Activated CD8-positive, alpha-beta memory T cell treated with anti-CD3 and anti-CD28 coated beads, Interleukin-2, amount 50 U/mL, for 1 hour (primary cell): ENCODE results near the gene USP48.

Experiments used
- DNase-seq: peaks from one replicate; pipeline ENCODE4 v3.0.0-alpha.2; 2020; ENCODE audit errors: extremely low read depth

USP48 gene

DNA sequence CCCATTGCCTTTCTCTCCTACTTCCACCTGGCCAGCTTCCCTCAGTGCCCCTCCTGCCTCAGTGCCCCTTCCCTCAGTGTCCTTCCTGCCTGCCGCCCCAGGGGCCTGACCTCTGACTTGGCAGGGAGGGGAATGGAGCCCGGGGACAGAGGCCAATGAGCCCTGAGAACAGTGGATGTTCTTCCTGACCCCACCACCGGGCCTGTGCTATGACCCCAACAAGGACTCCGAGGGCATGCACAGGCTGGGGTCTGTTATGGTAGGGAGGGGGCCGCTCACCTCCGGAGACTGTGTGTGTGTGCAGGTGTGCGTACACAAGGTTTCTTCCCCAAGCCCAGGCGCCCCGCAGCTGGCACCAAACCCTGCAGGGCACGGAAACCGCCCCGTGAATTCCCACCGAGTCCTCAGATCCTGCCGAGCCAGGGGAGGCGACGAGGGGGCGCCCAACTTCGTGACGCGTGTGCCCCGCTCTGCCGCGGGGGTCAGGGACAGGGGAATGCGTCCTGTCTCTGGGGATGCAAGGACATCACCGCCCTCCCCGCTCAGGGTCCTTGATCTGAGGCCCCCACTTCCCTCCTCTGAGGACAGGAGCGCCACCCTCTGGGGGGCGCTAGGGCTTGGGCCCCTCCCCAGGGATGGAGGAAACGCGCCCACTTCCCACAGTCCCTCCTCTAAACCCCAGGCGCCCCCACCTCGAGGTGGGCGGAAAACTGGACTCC lies 114.6 kb downstream of the USP48 start:
- DNase-seq, result no peak

DNA sequence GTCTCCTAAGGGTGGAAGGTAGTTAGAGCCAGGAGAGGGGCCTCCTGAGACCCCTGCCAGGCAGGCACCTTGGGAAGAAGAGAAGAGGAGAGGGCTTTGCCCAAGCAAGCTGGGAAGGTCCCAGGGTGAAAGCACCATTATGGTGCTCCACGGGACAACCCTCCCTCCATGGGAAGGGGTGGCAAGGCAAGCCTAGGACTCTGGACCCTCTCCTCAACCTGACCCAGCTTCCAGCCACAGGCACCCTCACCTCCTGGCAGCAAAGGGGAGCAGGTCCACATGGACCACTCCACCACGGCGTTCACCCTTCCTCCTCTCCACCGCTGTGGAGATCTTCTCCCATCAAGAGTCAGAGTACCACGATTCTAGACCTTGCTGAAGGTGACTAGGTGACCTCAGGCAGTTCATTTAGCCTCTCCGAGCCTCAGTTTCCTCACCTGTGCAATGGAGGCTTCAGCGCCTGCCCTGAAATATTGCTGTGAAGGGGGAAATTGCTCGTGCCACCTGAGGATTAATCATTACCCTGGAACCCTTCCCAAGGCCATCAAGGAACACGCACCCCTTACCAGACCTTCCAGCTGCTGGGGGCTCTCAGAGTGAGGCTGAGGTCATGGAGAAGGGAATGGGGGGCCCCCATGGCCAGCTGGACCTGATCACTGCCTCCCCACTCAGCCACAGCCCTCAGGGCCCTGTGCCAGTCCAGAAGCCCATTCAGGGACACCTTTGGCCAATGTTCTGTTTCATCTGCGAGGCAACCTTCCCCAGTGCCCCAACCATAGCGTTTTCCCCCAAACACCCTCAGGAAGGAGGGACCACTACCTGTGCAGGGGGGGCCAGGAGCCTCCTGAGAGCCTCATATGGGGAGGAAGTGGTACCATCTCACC lies 115.4 kb downstream of the USP48 start:
- DNase-seq, result no peak

GRCh38 chr1:21666576-21667320 lies 116.2 kb downstream of the USP48 start:
- no peak for DNase-seq

GRCh38 chr1:21665711-21666575 lies 117.0 kb downstream of the USP48 start:
- DNase-seq, result no peak

GRCh38 chr1:21664806-21665588 lies 118.0 kb downstream of the USP48 start:
- DNase-seq, result no peak

GRCh38 chr1:21663951-21664805 lies 118.8 kb downstream of the USP48 start:
- no peak for DNase-seq

GRCh38 chr1:21663248-21663950 lies 119.5 kb downstream of the USP48 start:
- no peak for DNase-seq

GRCh38 chr1:21662426-21663247 lies 120.3 kb downstream of the USP48 start:
- no peak for DNase-seq

DNA sequence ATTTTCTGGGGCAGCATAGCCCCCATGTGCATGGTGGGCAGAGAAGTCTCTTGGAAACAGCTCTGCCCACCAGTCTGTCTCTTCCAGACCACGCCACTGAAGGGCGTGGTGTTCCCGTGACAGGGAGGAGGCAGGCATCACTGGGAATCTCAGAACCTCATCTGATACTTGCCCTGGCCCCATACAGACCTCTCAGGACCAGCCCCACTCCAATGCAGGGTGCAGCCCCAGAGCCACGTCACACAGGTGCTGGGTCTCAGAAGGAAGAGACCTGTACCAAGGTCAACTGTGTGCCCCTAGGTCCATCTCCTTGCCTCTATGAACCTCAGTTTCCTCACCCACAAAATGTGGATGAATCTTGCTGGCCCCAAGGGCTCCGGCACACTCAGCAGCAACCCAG lies 121.1 kb downstream of the USP48 start:
- no peak for DNase-seq

DNA sequence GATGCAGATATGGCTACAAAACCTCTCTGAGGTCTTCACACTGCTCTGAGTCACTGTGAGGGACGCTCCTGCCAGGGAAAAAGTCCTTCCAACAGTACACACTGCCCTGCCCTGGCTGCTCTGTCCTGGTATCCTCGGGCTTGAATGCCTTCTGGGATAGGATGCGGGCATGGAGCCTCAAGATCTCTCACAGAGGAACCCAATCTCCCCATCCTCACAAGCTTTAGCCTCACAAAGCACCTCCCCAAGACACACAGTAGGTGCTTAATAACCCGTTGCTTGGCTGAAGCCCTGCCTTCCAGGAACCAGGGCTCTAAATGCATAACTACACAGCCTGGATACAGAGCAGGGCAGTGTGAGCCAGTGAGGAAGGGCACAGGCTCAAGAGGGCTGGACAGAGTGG lies 123.0 kb downstream of the USP48 start:
- DNase-seq, result no peak

- peak; percentile 37 for DNase-seq
Measured at GRCh38 chr1:21659099-21659923, 123.6 kb downstream of the USP48 start.

DNA sequence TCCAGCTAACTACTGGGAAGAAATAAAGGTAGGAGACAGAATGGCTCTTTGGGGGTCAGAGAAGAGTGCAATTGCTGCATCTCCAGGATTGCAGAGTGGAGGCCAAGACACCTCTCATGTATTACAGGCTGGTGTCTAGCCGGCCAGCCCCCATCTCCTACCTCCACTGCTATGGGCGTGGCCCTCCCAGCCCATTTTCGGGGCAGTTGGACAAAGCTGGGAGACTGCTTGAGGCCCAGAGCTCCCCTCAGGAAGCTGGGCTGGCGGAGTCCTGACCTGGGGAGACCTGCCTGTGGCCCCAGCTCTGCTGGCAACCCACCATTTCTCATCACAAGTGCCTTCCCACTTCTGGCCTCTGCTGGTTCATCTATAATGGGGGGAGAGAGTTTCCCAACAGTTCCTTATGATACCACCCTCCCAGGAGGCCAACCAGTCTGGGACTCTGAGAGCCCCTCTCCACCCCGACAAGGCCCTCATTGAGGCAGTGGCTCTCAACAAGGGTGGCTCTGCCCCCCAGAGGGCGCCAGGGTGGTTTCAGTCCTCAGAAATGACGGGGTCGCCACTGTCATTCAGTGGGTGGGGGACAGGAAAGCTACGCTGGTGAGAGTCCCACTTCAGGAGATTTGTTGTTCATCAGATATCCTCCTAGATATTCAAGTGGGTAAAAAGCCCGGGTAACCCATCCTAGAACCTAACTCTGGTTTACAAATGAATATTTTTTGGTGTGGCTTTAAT lies 125.3 kb downstream of the USP48 start:
- DNase-seq, result no peak

DNA sequence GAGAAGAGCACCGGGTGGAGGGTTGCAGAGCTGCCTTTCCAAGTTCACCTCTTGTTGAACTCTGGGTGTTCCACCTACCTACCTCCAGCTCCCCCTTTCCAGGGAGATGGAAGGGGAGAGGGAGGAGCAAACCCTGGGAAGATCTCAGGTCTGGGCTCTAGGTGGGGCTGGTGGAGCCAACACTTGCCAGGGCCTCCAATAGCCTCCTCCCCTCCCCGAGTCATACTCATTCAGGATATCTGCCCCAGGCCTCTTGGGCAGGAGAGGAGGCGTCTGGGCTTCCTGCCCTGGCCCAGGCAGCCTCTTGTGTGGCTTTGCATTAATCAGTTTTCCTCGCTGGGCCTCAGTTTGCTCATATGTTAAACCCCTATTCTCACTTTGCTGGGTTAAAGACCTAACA lies 127.2 kb downstream of the USP48 start:
- no peak for DNase-seq

DNA sequence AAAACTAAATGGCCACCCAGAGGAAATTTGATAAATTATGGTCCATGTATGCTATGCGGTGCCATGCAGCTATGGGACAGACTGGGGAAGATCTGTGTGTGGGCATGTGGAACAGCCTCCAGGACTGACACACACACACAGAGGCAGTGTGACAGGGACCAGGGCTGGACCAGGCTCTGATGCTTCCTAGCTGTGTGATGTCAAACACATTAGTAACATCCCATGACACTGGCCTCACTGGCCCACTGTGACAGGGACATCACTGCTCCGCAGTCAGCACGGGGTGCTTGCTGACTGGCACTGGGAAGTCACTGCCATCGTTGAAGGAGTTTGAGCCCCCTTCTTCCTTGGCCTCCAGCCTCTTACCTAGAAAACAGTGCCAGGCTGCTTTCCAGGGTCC lies 127.7 kb downstream of the USP48 start:
- no peak for DNase-seq

DNA sequence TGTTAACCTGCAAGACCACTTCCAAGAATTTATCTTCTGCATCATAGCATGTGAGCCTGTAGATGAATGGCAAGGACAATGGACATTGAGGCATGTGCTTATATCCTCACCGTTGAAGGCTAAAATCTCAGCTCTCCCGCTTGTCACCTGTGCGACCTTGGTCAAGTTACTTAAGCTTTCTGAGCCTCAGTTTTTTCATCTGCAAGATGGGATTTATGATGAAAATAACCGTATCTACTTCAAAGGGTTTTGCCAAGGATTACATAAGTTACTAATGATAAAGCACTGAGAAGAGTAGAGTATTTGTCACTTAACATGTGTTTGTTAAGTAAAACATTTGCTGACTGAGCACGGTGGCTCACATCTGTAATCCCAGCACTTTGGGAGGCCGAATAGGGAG lies 128.7 kb downstream of the USP48 start:
- DNase-seq, result no peak

- no peak for DNase-seq
Measured at GRCh38 chr1:21653744-21654100, 129.2 kb downstream of the USP48 start.
